Measurements from ENCODE around the gene SRPK3.

DNA sequence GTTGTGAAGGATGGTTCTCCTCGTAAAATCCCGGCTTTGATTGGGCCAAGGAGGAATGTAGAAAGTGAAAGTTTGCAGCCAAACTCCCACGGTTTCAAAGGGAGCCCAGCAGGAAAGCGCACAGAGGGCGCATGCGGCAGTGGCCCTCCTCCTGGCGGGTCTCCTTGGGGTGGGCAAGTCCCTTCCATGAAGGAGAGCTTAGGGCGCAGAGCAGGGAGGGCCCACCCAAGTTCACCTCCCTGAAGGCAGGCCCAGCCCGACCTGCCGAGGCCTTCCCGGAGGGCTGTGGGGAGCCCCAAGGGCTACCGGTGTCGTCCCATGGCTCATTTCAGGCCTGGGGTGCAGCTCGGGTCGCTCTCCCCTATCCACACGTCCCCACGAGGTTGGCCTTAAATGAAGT lies 47.5 kb downstream of the SRPK3 start:
- no peak for TF ChIP-seq EZH2 (IDR thresholded peaks at IDR 0.05; ENCODE audit: borderline replicate concordance, low read length)
- TF ChIP-seq, protein P1, sequence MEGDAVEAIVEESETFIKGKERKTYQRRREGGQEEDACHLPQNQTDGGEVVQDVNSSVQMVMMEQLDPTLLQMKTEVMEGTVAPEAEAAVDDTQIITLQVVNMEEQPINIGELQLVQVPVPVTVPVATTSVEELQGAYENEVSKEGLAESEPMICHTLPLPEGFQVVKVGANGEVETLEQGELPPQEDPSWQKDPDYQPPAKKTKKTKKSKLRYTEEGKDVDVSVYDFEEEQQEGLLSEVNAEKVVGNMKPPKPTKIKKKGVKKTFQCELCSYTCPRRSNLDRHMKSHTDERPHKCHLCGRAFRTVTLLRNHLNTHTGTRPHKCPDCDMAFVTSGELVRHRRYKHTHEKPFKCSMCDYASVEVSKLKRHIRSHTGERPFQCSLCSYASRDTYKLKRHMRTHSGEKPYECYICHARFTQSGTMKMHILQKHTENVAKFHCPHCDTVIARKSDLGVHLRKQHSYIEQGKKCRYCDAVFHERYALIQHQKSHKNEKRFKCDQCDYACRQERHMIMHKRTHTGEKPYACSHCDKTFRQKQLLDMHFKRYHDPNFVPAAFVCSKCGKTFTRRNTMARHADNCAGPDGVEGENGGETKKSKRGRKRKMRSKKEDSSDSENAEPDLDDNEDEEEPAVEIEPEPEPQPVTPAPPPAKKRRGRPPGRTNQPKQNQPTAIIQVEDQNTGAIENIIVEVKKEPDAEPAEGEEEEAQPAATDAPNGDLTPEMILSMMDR (IDR thresholded peaks at IDR 0.05; ENCODE audit: low read length), result no peak
